Dendritic cell treated with granulocyte-macrophage colony-stimulating factor and Interleukin-4, amounts not matched to agents 40 ng/mL and 50 ng/mL, for 4 days (primary cell): ENCODE results near the gene PSAPL1.

Experiments used
- H3K27ac Mint-ChIP-seq: one replicate; pipeline ENCODE4 v1.8.0; 2022; ENCODE audit warnings: mild to moderate bottlenecking, mixed read lengths
- H3K27me3 Mint-ChIP-seq: one replicate; pipeline ENCODE4 v1.8.0; 2022; ENCODE audit warnings: mild to moderate bottlenecking, mixed read lengths
- H3K36me3 Mint-ChIP-seq: one replicate; pipeline ENCODE4 v1.8.0; 2022; ENCODE audit warnings: low read depth, mixed read lengths
- H3K4me1 Mint-ChIP-seq: one replicate; pipeline ENCODE4 v1.8.0; 2022; ENCODE audit warnings: low read depth, mixed read lengths
- H3K4me3 Mint-ChIP-seq: one replicate; pipeline ENCODE4 v1.8.0; 2022; ENCODE audit warnings: mild to moderate bottlenecking, moderate library complexity, mixed read lengths
- H3K9me3 Mint-ChIP-seq: one replicate; pipeline ENCODE4 v1.8.0; 2022; ENCODE audit warnings: mixed read lengths
- intact Hi-C: fragments of 100-400 bp; cut with micrococcal nuclease; formaldehyde crosslinking; loops from one replicate; pipeline ENCODE4 v1.15.0; 2022

The PSAPL1 gene

DNA sequence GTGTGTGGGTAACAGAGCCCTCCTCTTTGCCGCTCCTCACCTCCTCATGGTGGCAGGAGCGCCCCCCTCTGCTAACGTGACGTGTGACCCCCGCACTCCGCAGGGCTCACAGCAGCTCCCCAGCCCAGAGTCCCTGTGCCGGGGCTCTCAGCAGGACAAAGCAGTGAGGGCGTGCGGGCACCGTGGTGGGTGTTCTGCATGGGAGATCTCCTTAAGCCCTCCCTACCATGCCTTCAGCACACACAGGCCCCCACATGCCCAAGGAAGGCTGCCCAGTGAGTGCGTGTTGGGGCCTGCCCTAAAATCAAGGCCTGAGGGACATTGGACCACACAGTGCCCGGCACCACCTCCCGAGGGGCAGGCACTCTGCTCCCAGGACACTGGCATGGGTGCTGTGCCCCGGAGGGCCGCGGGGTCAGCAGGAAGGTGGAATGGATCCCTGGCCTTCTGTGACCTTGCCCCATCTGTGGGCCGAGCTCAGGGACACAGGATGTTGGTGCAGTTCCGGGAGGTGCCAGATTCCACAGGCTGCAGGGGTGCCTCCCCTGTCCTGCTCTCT, 10.1 kb downstream of the PSAPL1 start:
- Mint-ChIP-seq H3K36me3 (no peaks in the 10 kb centered on the region), H3K27me3 (no peaks in the 10 kb centered on the region), H3K9me3 (no peaks in the 10 kb centered on the region), H3K27ac (no peak overlapping the region), H3K4me1 (no peaks in the 10 kb centered on the region), H3K4me3 (no peak overlapping the region)
- intact Hi-C loops, result no loop called here

DNA sequence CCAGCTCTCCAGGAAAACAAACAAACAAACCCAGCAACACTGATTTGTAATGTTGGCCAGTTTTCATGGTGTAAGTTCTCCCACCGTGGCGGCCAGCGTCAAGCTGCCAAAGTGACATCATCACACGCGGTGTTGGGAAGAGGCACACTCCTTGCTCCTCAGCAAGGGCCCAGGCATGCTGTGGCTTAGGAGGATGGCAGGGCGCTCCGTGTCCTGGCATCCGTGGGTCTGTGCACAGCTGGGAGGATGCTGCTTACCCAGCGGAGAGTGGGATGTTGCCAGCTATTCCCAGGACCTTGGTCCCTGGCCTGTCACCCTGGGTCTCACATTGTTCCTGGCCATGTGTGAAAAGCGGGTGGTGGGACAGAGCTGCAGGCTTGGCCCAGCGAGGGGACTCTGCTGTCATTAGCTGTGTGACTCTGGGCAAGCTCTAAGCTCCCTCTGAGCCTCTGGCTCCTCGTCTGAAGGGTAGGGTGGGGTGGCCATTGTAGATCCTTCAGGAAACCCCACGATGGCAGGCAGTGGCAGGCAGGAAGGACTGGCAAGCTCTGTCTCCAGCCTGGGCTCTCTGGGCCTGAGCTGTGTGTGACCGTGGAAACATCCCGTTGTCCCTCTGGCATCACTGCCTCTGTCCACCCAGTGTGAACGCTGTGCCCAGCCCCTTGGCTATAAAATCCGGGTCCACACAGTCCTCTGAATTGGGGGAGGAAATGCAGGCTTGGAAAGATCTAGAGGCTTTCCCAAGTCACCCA, 10.8 kb downstream of the PSAPL1 start:
- Mint-ChIP-seq H3K27me3 (no peaks in the 10 kb centered on the region), H3K4me3 (no peak overlapping the region)
- intact Hi-C loops, result no loop called here

DNA sequence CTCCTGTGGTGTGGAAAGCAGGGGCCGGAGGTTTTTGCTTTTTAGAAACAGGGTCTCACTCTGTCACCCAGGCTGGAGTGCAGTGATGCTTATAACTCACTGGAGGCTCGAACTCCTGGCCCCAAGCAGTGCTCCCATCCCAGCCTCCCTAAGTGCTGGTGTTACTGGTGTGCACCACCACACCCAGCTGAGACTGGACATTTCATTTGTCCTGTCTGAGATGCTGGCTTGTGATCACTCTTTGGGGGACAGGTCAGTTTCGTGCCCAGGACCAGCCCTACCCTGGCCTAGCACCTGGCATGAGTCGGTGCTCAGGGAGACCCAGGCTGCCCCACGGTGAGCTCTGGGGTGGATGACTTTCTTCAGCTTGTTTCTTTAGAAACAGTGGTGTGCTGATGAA, 11.3 kb downstream of the PSAPL1 start:
- Mint-ChIP-seq H3K4me1 (no peaks in the 10 kb centered on the region), H3K9me3 (peaks cover 3% of the 10 kb centered on the region), H3K27me3 (no peaks in the 10 kb centered on the region), H3K4me3 (no peak overlapping the region), H3K36me3 (no peaks in the 10 kb centered on the region), H3K27ac (no peak overlapping the region)
- intact Hi-C loops, result no loop called here

More for the DNA sequence above, 10.8 kb downstream of the PSAPL1 start:
- no peak overlapping the region for H3K27ac Mint-ChIP-seq
- no peaks in the 10 kb centered on the region for H3K9me3 Mint-ChIP-seq
- H3K36me3 Mint-ChIP-seq, result no peaks in the 10 kb centered on the region
- no peaks in the 10 kb centered on the region for H3K4me1 Mint-ChIP-seq

DNA sequence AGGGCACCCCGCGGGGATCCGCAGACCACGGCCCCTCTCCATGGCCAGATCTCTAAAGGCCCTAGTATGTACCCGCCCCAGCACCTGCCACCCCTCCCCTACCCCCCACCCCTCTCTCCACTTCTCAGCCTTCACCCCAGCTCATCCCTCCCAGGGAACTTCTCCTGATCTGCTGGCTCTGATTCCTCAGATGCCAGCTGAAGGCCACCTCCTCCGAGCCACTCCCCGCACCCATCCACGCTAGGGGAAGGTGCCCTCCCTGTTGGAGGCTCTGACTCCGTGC, 11.9 kb downstream of the PSAPL1 start:
- H3K4me3 Mint-ChIP-seq, result no peak overlapping the region
- peaks cover 8% of the 10 kb centered on the region for H3K9me3 Mint-ChIP-seq
- H3K4me1 Mint-ChIP-seq, result no peaks in the 10 kb centered on the region
- no peaks in the 10 kb centered on the region for H3K27me3 Mint-ChIP-seq
- no peaks in the 10 kb centered on the region for H3K36me3 Mint-ChIP-seq
- intact Hi-C loops, result no loop called here
- no peak overlapping the region for H3K27ac Mint-ChIP-seq

DNA sequence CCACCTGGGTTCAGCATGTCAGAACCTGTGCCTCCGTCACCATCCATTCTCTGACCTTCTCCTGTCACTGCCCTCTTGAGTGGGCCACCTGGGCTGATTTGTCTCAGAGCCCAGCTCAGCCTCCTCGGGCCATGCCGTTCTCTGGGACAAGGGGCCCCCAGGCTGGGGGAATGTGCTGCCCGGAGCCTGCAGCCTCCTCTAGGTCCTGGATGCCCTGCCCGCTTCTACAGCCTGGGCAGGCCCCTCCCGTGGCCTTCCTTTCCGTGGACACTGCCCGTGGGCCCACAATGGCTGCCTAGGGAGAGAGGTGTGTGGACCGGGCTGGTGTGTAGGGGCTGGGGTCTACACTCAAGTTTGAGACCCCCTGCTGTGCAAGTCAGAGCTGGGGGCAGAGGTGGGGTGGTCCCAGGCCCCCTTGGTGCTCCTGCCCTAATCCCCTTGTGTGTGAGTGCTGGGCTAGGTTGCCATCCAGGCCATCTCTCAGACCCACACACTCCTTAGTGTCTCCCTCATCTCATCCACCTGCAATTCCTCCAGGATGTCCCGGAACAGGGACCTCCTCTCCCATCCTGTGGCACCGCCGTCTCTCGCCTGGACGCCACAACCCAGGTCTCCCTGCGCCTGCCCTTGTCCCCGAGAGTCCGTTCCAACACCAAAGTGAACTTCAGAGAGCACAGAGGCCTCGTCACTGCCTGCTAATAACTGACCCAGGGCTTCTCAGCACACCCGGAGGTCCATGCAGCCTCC, 12.4 kb downstream of the PSAPL1 start:
- Mint-ChIP-seq H3K4me1 (no peaks in the 10 kb centered on the region), H3K27ac (no peak overlapping the region), H3K27me3 (no peaks in the 10 kb centered on the region), H3K36me3 (no peaks in the 10 kb centered on the region), H3K4me3 (no peak overlapping the region), H3K9me3 (peaks cover 8% of the 10 kb centered on the region)
- intact Hi-C loops, result no loop called here

DNA sequence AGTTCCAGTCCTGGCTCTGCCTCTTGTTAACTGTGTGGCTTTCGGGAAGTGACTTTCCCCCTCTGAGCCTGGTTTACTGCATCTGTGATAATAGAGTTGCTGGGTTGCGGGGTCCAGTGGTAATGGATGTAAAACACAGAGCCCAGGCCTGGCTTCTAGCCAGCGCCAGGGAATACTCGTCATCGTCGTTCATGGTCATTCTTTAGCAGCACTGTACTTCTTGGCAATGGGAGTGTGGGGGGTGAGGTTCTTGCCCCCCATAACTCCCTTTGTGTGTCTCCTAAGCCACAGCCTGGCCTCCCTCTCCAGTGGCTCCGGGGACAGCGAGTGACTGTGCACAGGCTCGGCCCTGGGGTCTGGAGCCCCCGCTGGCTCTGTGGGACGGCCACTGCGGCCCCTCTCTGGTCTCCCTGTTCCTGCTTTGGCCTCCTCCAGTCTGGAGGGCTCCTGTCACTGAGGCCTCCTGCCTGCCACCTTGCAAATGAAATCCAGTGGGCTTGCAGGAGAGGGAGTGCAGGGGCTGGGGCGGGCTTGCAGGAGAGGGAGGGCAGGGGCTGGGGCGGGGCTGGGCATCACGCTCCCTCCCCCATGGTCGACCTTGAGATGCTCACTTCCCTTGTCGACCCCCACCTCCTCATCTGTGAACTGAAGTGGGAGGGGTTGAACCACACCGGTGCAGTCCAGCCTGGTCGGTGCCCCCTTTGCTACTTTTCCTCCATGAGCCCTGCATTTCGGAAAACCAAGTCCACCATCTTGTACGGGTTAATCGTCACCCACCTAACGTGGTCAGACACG, 13.2 kb downstream of the PSAPL1 start:
- peaks cover 8% of the 10 kb centered on the region for H3K9me3 Mint-ChIP-seq
- no peaks in the 10 kb centered on the region for H3K27me3 Mint-ChIP-seq
- no peaks in the 10 kb centered on the region for H3K4me1 Mint-ChIP-seq
- intact Hi-C loops, result no loop called here
- H3K27ac Mint-ChIP-seq, result no peak overlapping the region
- H3K4me3 Mint-ChIP-seq, result no peak overlapping the region
- H3K36me3 Mint-ChIP-seq, result no peaks in the 10 kb centered on the region

DNA sequence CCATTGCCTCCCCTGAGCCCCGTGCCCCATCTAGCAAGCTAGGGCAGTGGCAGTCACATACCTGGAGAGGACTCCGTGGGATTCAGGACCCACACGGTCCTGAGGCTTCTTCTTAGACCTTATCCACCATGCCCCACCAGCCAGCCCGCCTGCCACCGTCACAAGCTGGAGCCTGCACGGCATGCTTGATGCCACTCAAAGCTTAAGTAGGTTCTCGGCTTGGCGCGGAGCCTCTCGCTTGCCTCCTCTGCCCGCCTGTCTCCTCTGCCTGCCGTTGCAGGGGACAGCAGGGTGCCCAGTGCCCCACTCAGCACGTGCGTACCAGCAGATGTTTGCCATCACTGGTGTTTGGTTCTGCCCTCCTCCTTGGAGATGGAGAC, 14.1 kb downstream of the PSAPL1 start:
- H3K9me3 Mint-ChIP-seq, result peaks cover 8% of the 10 kb centered on the region
- no peaks in the 10 kb centered on the region for H3K36me3 Mint-ChIP-seq
- no peak overlapping the region for H3K27ac Mint-ChIP-seq
- H3K27me3 Mint-ChIP-seq, result peaks cover 4% of the 10 kb centered on the region
- H3K4me1 Mint-ChIP-seq, result no peaks in the 10 kb centered on the region
- no peak overlapping the region for H3K4me3 Mint-ChIP-seq
- intact Hi-C loops, result no loop called here

DNA sequence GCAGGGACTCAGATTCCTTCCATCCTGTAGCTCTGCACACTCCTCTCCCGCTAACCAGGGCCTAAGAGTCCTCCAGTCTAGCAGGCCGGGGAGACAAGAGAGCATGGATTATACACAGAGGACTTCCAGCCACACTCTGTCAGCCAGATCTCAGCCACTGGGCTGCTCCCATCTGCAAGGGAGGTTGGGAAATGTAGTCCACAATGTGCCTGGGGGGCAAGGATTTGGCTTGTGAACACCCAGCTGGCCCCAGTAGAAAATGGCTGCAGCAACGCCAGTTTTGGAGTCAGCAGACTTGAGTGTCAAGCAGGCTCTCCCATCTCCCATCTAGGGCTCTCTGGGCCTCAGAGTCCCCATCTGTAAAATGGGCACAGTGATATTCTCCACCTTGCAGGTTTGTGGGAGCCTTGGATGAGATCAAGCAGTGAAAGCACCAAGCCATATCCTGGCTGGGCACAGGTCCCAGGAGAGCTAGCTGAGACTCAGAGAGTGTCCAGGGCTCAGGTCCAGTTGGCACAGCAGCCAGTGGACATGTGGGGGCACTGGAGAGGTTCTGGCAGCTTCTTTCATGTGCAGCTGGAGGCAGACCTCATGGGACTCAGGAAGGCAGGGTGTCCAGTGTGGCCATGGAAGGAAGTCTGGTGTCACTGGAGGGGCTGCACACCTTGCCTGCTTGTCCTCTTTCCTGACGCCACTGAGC, 14.6 kb downstream of the PSAPL1 start:
- Mint-ChIP-seq H3K9me3 (peaks cover 8% of the 10 kb centered on the region), H3K27me3 (peaks cover 5% of the 10 kb centered on the region), H3K27ac (no peak overlapping the region), H3K36me3 (no peaks in the 10 kb centered on the region), H3K4me1 (no peaks in the 10 kb centered on the region), H3K4me3 (no peak overlapping the region)
- intact Hi-C loops, result no loop called here

DNA sequence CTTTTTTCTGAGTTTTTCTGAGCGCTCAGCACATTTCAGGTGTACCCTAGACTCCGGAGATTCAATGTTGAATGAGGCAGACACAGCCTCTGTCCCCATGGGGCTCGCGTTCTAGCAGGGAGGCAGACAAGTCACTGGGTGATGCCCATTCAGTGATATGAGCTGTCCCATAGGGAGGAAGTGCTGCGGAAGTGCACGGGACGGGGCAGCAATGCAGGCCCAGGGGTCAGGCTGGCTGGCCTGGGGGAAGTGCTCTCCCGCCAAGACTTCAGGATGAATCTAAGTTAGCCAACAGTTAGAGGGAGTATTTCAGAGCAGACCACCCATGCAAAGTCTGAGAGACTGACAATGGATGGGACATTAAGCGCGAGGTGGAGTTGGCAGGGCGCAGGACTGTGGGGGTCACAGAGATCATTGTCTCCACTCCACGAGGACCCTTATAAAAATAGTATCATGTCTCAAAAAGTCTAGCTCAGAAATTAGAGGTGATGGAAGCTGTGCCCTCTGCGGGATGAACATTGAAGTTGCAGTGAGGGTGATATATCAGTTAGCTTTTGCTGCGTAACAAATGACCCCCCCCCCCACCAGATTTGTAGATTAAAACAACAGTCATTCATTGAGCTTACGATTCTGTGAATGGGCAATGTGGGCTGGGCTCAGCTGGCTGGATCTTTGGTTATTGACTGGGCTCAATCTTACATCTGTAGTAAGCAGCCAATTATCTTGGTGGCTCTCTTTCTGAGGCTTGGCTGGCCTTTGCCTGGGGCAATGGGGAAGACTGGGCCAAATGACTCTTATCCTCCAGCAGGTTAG, 16.4 kb downstream of the PSAPL1 start:
- intact Hi-C loops, result no loop called here
- Mint-ChIP-seq H3K36me3 (no peaks in the 10 kb centered on the region), H3K27ac (no peak overlapping the region), H3K4me3 (no peak overlapping the region), H3K27me3 (peaks cover 14% of the 10 kb centered on the region), H3K4me1 (no peaks in the 10 kb centered on the region), H3K9me3 (peaks cover 8% of the 10 kb centered on the region)

DNA sequence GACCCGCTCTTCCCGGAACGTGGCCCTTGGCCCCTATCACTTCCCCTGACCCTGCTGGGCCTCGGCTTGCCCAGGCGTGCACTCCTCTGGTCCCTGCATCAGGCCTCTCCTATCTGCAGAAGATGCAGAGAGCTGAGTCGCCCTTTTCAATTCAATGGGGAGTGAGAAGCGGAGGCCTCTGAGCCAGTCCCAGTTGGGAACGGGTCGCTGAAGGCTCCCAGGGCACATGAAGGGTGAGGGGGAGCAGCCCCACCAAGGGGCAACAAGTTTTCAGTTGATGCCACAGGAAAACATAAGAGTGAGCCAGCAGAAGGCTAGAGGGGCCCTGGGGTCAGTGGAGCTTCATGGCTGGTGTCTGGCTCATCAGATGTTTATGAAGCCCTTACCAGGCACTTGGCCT, 17.1 kb downstream of the PSAPL1 start:
- Mint-ChIP-seq H3K36me3 (no peaks in the 10 kb centered on the region), H3K4me1 (no peaks in the 10 kb centered on the region), H3K27ac (no peak overlapping the region), H3K27me3 (peaks cover 14% of the 10 kb centered on the region), H3K4me3 (no peak overlapping the region), H3K9me3 (peaks cover 8% of the 10 kb centered on the region)
- intact Hi-C loops, result no loop called here

DNA sequence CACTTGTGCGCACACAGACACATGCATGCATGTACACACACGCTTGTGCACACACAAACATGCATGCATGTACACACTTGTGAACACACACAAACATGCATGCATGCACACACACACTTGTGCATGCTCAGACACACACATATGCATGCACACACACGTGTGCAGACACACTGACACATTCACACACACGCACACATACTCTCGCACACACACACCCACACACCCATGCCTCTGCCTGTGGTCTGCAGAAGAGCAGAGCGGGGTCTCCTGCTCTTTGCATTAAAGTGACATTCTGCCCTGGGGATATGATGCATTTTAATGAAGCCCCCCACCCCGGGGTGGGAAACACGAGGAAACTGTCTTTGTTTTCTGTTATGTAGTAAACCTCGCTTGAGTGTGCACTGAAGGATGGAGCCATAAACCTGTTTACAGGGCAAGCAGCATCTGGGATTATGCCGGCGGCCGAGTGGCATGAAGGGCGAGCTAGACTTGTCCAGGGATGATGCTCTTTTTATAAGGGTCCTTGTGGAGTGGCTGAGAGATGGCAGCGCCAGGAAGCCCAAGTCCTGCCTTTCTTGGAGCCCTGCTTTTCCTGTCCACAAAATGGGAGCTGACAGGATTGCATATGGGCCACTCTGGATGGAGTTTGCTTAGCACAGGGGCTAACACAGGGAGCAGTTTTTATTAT, 17.8 kb downstream of the PSAPL1 start:
- Mint-ChIP-seq H3K36me3 (no peaks in the 10 kb centered on the region), H3K27me3 (peaks cover 14% of the 10 kb centered on the region)

DNA sequence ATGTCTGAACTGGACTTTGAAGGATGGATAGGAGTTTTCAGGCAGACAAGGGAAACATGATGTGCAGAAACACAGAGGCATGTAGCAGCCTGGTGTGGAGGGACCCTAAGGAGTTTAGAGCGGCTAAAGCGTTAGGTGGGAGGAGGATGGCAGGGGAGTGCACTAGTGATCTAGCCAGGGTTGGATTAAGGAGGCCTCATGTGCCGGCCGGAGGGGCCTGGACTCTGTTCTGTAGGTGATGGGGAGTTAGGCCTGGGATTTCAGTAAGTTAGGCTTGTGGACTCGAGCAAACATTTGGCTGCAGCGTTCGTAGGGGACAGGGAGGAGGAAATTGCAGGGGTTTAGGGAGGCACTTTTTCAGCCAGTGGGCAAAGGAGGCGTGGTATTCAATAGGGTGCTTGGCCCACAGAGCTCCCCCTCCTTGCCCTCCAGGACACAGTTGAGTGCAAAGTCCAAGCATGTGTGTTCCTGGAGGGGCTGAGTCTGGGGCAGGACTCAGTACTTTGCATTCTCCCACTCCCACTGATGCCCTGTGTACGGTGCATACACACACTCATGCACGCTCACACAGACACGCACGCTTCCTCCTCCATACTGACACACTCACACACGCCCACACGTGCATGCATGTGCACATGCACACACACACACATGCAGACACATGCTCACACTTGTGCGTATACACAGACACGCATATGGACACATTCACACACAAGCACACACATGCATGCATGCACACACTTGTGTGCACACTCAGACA, 18.6 kb downstream of the PSAPL1 start:
- H3K4me1 Mint-ChIP-seq, result no peaks in the 10 kb centered on the region
- peaks cover 16% of the 10 kb centered on the region for H3K27me3 Mint-ChIP-seq
- H3K9me3 Mint-ChIP-seq, result peaks cover 8% of the 10 kb centered on the region
- H3K36me3 Mint-ChIP-seq, result no peaks in the 10 kb centered on the region
- no peak overlapping the region for H3K4me3 Mint-ChIP-seq
- H3K27ac Mint-ChIP-seq, result no peak overlapping the region
- intact Hi-C loops, result no loop called here

More for the DNA sequence above, 17.8 kb downstream of the PSAPL1 start:
- intact Hi-C loops, result no loop called here
- Mint-ChIP-seq H3K9me3 (peaks cover 8% of the 10 kb centered on the region), H3K27ac (no peak overlapping the region), H3K4me1 (no peaks in the 10 kb centered on the region), H3K4me3 (no peak overlapping the region)
